ENCODE data around the gene LRATD1. TPM values are rescaled to one million over a fixed set of nuclear protein-coding genes. Genes with fewer than 3 reads are reported as not detected.
"Not testable (repeated sequence)": the region's sequence is repeated elsewhere in the genome, so short reads cannot be mapped to it uniquely, and the experiment has no call there.

Gene LRATD1
- total and polyA plus RNA-seq, 4 donors, result 3.7 to 23.0 (median 9.0) TPM

- Histone ChIP-seq H3K27ac (ENCODE audit: low read depth in 1 of 2, low read length in 1 of 2) (no peak overlapping the region), H3K9me3 (ENCODE audit: control insufficient read depth in 4 of 4, insufficient read depth in 3 of 4, low read length in 3 of 4) (no peaks in the 10 kb centered on the region), H3K27me3 (ENCODE audit: control insufficient read depth in 3 of 3, insufficient read depth in 3 of 3, low read length in 2 of 3) (no peaks in the 10 kb centered on the region), H3K36me3 (ENCODE audit: control insufficient read depth in 4 of 4, insufficient read depth in 4 of 4, low read length in 4 of 4) (no peaks in the 10 kb centered on the region), H3K4me1 (ENCODE audit: control insufficient read depth in 5 of 5, insufficient read depth in 5 of 5, low read length in 5 of 5) (no peaks in the 10 kb centered on the region), H3K4me3 (no peak overlapping the region), H3K9ac (ENCODE audit: insufficient read depth in 1 of 2, low read length in 2 of 2) (no peak overlapping the region)
- DNase-seq, result no peak
- WGBS, 2 donors, result 90 to 92% methylated on average over 6 of the region's 6 CpGs
- ATAC-seq (ENCODE audit: insufficient read depth, low FRiP score), result no peak
- no peak for TF ChIP-seq CTCF (IDR thresholded peaks at IDR 0.05; ENCODE audit: control extremely low read depth, extremely low read depth)
Measured at GRCh38 chr2:14621906-14622549, 10.5 kb upstream of the LRATD1 start.

- H3K4me3 ChIP-seq; ATAC-seq (ENCODE audit: insufficient read depth, low FRiP score); H3K9ac ChIP-seq (ENCODE audit: insufficient read depth in 1 of 2, low read length in 2 of 2); H3K27me3 ChIP-seq (ENCODE audit: control insufficient read depth in 3 of 3, insufficient read depth in 3 of 3, low read length in 2 of 3); H3K27ac ChIP-seq (ENCODE audit: low read depth in 1 of 2, low read length in 1 of 2); H3K36me3 ChIP-seq (ENCODE audit: control insufficient read depth in 4 of 4, insufficient read depth in 4 of 4, low read length in 4 of 4); H3K4me1 ChIP-seq (ENCODE audit: control insufficient read depth in 5 of 5, insufficient read depth in 5 of 5, low read length in 5 of 5); DNase-seq; H3K9me3 ChIP-seq (ENCODE audit: control insufficient read depth in 4 of 4, insufficient read depth in 3 of 4, low read length in 3 of 4): not testable (repeated sequence)
- WGBS, 2 donors, result 93 to 97% methylated on average over 3 of the region's 3 CpGs
Measured at GRCh38 chr2:14622550-14622939, 10.0 kb upstream of the LRATD1 start.

- no peak overlapping the region for H3K27ac ChIP-seq (ENCODE audit: low read depth in 1 of 2, low read length in 1 of 2)
- no peak overlapping the region for H3K4me3 ChIP-seq
- no peak overlapping the region for H3K9ac ChIP-seq (ENCODE audit: insufficient read depth in 1 of 2, low read length in 2 of 2)
- no peak for DNase-seq
- no peaks in the 10 kb centered on the region for H3K36me3 ChIP-seq (ENCODE audit: control insufficient read depth in 4 of 4, insufficient read depth in 4 of 4, low read length in 4 of 4)
- 91 to 95% methylated on average over 1 of the region's 1 CpG for WGBS, 2 donors
- ATAC-seq (ENCODE audit: insufficient read depth, low FRiP score), result no peak
- H3K27me3 ChIP-seq (ENCODE audit: control insufficient read depth in 3 of 3, insufficient read depth in 3 of 3, low read length in 2 of 3), result peaks cover 0 to 2% (median 0%) of the 10 kb centered on the region in 3 donors
- no peak for TF ChIP-seq CTCF (IDR thresholded peaks at IDR 0.05; ENCODE audit: control extremely low read depth, extremely low read depth)
- peaks cover 0 to 1% (median 0%) of the 10 kb centered on the region in 5 donors for H3K4me1 ChIP-seq (ENCODE audit: control insufficient read depth in 5 of 5, insufficient read depth in 5 of 5, low read length in 5 of 5)
- H3K9me3 ChIP-seq (ENCODE audit: control insufficient read depth in 4 of 4, insufficient read depth in 3 of 4, low read length in 3 of 4), result no peaks in the 10 kb centered on the region
Measured at GRCh38 chr2:14623237-14623636, 9.3 kb upstream of the LRATD1 start.

GRCh38 chr2:14626873-14627272, 5.6 kb upstream of the LRATD1 start:
- peaks cover 0 to 1% (median 0%) of the 10 kb centered on the region in 5 donors for H3K4me1 ChIP-seq (ENCODE audit: control insufficient read depth in 5 of 5, insufficient read depth in 5 of 5, low read length in 5 of 5)
- peak; percentile 76 for ATAC-seq (ENCODE audit: insufficient read depth, low FRiP score)
- H3K4me3 ChIP-seq, result no peak overlapping the region
- no peak for TF ChIP-seq CTCF (IDR thresholded peaks at IDR 0.05; ENCODE audit: control extremely low read depth, extremely low read depth)
- peak in 2 of 3 donors; percentile 30 to 41 for DNase-seq
- 62 to 63% methylated on average over 3 of the region's 3 CpGs for WGBS, 2 donors
- no peak overlapping the region for H3K27ac ChIP-seq (ENCODE audit: low read depth in 1 of 2, low read length in 1 of 2)
- H3K36me3 ChIP-seq (ENCODE audit: control insufficient read depth in 4 of 4, insufficient read depth in 4 of 4, low read length in 4 of 4), result no peaks in the 10 kb centered on the region
- no peak overlapping the region for H3K9ac ChIP-seq (ENCODE audit: insufficient read depth in 1 of 2, low read length in 2 of 2)
- H3K9me3 ChIP-seq (ENCODE audit: control insufficient read depth in 4 of 4, insufficient read depth in 3 of 4, low read length in 3 of 4), result no peaks in the 10 kb centered on the region
- H3K27me3 ChIP-seq (ENCODE audit: control insufficient read depth in 3 of 3, insufficient read depth in 3 of 3, low read length in 2 of 3), result peaks cover 0 to 31% (median 13%) of the 10 kb centered on the region in 3 donors

Measured in lung (tissue), 12 donors.